Neutrophil (primary cell): ENCODE data around the gene ARFGAP1.

Experiments used
- H3K27ac ChIP-seq: fragments of 200-600 bp; sonication (generic); 2 replicates; pipeline ENCODE4 v1.5.1; 2016; ENCODE audit warnings: mild to moderate bottlenecking, moderate library complexity
- H3K27me3 ChIP-seq: fragments of 200-600 bp; sonication (generic); 2 replicates; pipeline ENCODE4 v1.6.0; 2016; ENCODE audit warnings: mild to moderate bottlenecking
- H3K36me3 ChIP-seq: fragments of 200-600 bp; sonication (generic); 2 replicates; pipeline ENCODE4 v1.5.1; 2017
- H3K4me1 ChIP-seq, 2 experiments: fragments of 200-600 bp in 1 of 2; sonication (generic) in 1 of 2; 1 replicate in 1 of 2; 2 replicates in 1 of 2; pipeline versions ENCODE4 v1.5.1 to v1.6.1; 2013 to 2016; ENCODE audit warnings: low read depth in 1 of 2, low read length in 1 of 2, mild to moderate bottlenecking in 1 of 2, moderate library complexity in 1 of 2; ENCODE audit not compliant: control insufficient read depth in 1 of 2, insufficient read depth in 1 of 2
- H3K4me3 ChIP-seq, 2 experiments: fragments of 200-600 bp in 1 of 2; sonication (generic) in 1 of 2; 1 replicate in 1 of 2; 2 replicates in 1 of 2; pipeline ENCODE4 v1.5.1; 2013 to 2016; ENCODE audit warnings: low read depth in 1 of 2, low read length in 1 of 2, mild to moderate bottlenecking in 1 of 2, moderate library complexity in 1 of 2
- H3K9me3 ChIP-seq: fragments of 200-600 bp; sonication (generic); 2 replicates; pipeline ENCODE4 v1.5.1; 2016
- CTCF ChIP-seq: fragments of 200-600 bp; sonication (generic); IDR thresholded peaks from 2 replicates; pipeline ENCODE4 v1.5.1; 2016; ENCODE audit warnings: antibody characterized with exemption

ARFGAP1 gene

GRCh38 chr20:63226042-63226943 lies 46.3 kb upstream of the ARFGAP1 start:
- H3K36me3 ChIP-seq: no peaks in the 10 kb centered on the region
- no peak for TF ChIP-seq CTCF
- H3K4me1 ChIP-seq: no peaks in the 10 kb centered on the region
- H3K9me3 ChIP-seq: no peaks in the 10 kb centered on the region
- peaks cover 69% of the 10 kb centered on the region for H3K27me3 ChIP-seq
- H3K27ac ChIP-seq: no peak overlapping the region
- no peak overlapping the region for H3K4me3 ChIP-seq

GRCh38 chr20:63227260-63227659 lies 45.4 kb upstream of the ARFGAP1 start:
- TF ChIP-seq CTCF: no peak
- Histone ChIP-seq H3K36me3 (no peaks in the 10 kb centered on the region), H3K9me3 (no peaks in the 10 kb centered on the region), H3K4me3 (no peak overlapping the region), H3K27me3 (peaks cover 73% of the 10 kb centered on the region), H3K4me1 (no peaks in the 10 kb centered on the region), H3K27ac (no peak overlapping the region)

GRCh38 chr20:63228806-63229205 lies 43.8 kb upstream of the ARFGAP1 start:
- no peak for TF ChIP-seq CTCF
- H3K4me3 ChIP-seq: no peak overlapping the region
- peaks cover 88% of the 10 kb centered on the region for H3K27me3 ChIP-seq
- no peaks in the 10 kb centered on the region for H3K4me1 ChIP-seq
- no peaks in the 10 kb centered on the region for H3K9me3 ChIP-seq
- H3K27ac ChIP-seq: no peak overlapping the region
- no peaks in the 10 kb centered on the region for H3K36me3 ChIP-seq

- H3K4me3 ChIP-seq: no peak overlapping the region
- H3K36me3 ChIP-seq: no peaks in the 10 kb centered on the region
- H3K9me3 ChIP-seq: no peaks in the 10 kb centered on the region
- TF ChIP-seq CTCF: no peak
- no peaks in the 10 kb centered on the region for H3K4me1 ChIP-seq
- H3K27ac ChIP-seq: no peak overlapping the region
- peaks cover 80% of the 10 kb centered on the region for H3K27me3 ChIP-seq
Observed at GRCh38 chr20:63230800-63231268, 41.8 kb upstream of the ARFGAP1 start.

- TF ChIP-seq CTCF: no peak
- peaks cover 71% of the 10 kb centered on the region for H3K27me3 ChIP-seq
- no peaks in the 10 kb centered on the region for H3K4me1 ChIP-seq
- no peaks in the 10 kb centered on the region for H3K9me3 ChIP-seq
- no peak overlapping the region for H3K4me3 ChIP-seq
- no peak overlapping the region for H3K27ac ChIP-seq
- H3K36me3 ChIP-seq: no peaks in the 10 kb centered on the region
Observed at GRCh38 chr20:63232235-63233060, 40.2 kb upstream of the ARFGAP1 start.
